ENCODE measurements around the gene UTP3.
"Not testable (repeated sequence)": the region's sequence is repeated elsewhere in the genome, so short reads cannot be mapped to it uniquely, and the experiment has no call there.

UTP3 gene

DNA sequence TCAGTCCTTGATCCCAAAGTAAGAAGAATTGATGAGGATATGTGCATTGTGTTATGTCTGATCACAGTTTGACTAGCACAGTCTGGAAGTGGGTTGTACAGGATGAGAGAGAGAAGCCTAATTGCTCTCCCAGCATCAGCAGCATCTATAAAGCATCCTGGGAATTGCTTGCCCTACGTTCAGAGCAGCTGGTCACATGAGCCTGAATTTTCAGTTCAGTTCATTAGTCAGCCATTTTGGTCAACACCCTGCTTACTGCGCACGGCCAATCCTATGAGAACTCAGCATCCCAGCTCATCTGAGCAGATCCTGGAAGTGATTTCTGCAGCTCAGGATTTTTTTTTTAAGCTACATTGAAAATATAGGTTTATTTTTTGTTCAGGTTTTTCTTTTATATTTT, 33.4 kb downstream of the UTP3 start, which contains the start of gene RUFY3:
Gene RUFY3 (plus strand): TSS at position 218 of the 400 bp plus-strand sequence. CDS start 610 bp downstream, outside the sequence.
- peak; percentile 4 for DNase-seq

DNA sequence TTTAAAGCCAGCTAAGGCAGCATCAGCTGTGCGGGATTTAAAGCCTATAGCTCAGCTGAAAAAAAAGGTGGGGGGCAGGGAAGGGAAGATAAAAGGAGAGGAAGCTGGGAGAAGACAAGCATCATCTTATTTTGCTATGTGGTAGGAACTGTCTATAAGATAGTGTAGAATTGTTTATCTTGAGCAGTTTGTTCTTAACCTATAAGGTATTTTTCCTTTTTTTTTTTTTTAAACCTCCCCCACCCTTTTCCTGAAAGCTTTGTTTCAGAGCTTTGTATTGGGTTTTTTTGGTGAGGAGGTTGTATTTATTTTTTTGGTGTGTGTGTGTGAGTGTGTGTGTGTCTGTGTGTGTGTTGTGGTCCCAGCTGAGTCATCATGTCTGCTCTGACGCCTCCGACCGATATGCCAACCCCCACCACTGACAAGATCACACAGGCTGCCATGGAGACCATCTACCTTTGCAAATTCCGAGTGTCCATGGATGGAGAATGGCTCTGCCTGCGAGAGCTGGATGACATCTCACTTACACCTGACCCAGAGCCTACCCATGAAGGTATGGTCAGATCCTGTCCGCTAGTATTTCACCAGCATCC, 34.0 kb downstream of the UTP3 start:
- no peak for DNase-seq

DNA sequence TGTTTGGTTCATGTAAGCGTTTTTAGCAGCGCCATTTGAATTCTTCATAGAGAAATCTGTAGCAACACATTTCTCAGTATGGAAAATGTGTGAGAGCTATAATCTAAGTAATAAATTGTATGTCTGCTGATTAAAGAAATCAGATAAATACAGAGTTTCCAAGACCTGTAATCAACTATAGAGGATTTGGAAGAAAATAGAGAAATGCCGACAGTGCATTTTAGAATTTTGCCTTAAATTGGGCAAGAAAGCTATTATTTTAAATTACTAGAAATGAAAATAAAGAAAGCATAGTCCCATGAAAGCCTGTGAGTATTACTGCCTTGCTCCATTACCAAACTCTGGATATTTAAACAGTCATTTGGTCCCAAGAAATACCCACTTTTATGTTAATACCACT, 36.1 kb downstream of the UTP3 start:
- no peak for DNase-seq

DNA sequence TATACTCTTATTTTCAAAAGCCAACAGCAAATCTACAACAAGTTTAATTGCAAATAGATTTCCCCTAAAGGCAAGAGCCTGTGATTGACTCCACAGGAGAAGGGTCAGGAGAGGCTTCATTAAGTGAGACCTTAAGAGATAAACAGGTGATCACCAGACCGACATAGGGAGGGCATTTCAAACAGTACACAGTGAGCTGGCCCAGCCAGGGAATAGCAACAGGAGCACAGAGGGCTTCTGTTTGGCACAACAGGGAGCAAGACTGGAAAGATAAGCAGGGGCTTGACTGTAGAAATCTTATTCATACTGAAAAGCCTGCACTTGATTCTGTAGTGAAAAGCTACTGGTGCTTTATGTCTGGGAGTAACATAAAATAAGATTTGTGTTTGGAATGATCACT, 37.3 kb downstream of the UTP3 start:
- DNase-seq, result no peak

DNA sequence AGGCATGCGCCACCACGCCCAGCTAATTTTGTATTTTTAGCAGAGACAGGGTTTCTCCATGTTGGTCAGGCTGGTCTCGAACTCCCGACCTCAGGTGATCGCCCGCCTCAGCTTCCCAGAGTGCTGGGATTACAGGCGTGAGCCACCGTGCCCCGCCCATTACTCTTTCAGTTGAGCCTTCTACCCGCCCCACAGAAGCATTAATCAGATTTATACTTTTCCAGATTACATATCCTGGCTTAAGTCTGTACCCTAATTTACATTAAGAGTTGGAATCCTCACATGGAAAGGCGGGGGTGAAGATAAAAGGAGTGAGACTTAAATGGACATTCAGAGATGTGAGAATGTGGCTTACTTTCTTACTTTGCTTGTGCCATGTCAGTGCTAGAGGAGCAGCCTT, 38.2 kb downstream of the UTP3 start:
- not testable (repeated sequence) for DNase-seq

DNA sequence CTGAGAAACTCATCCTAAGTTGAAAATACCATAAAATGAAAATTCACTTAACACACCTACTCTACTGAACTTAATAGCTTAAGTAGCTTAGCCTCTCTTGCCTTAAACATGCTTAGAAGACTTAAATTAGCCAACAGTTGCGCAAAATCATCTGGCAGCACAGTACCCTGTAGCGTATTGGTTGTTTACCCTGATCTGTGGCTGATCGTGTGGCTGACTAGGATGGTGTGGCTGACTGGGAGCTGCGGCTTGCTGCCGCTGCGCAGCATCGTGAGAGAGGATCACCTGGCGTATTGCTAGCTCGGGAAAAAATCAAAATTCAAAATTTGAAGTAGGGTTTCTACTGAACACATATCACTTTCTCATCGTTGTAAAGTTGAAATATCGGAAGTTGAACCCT, 39.8 kb downstream of the UTP3 start:
- no peak for DNase-seq

DNA sequence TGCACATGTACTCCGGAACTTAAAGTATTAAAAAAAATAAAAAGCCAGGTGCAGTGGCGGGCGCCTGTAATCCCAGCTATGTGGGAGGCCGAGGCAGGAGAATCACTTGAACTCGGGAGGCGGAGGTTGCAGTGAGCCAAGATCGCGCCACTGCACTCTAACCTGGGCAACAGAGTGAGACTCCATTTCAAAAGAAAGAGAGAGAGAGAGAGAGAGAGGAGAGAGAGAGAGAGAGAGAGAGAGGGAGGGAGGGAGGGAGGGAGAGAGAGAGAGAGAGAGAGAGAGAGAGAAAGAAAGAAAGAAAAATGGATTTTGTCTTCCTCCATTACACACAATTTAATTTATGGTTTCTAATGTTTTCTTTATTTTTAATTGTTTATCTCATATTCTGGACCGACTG, 44.5 kb downstream of the UTP3 start:
- not testable (repeated sequence) for DNase-seq

DNA sequence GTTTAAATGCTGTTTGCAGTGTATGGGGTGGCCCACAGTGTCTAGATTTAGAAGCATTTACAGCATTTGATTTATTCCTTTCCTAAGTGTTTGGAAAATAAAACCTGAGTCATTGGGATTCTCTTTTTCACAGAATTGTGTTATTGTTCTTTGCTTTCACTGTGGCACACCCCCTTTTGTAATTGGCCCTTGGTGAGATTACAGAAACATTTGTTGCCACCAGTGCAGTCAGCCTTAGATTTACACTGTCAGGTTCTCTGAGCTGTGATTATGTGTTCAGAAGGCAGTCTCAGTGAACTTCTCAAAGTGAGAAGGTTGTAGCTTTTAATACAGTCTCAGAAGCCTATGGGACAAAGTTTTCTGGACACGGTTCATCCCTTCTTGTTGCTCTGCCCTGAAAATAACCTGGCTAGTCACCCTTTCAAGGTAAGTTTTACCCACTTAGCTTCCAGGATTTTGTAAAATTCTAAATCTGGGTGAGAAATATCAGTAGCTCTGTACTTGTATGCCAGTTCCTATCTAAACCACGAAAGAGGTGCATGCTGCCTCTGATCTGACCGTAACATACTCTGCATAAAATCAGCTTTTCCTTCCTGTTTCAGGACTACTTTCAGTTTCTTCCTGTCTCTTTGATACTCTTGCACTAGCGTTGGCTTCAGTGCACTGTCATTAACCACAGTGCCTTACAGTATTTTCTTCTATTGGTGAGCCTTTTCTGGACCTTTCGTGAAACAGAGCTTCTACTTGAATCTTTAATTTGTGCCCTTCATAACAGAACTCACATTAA, 46.0 kb downstream of the UTP3 start:
- no peak for DNase-seq

DNA sequence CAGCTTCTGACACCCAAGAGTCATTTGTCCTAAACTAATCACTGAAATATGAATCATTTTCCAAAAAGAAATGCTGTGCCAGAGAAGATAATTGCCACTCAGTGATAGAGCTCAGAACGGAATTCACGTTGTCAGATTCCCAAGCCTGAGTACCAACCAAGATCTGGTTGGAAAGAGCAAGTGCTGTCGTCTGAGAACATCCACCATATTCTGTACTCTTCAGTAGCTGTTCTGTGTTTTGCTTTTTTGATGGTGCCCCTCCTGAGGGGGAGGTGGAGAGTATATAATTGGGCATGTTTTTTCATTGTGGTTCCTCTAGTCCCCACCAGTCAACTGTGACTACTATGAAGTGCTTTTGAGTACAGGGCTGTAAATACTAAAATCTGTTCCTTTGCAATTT, 46.6 kb downstream of the UTP3 start:
- no peak for DNase-seq

DNA sequence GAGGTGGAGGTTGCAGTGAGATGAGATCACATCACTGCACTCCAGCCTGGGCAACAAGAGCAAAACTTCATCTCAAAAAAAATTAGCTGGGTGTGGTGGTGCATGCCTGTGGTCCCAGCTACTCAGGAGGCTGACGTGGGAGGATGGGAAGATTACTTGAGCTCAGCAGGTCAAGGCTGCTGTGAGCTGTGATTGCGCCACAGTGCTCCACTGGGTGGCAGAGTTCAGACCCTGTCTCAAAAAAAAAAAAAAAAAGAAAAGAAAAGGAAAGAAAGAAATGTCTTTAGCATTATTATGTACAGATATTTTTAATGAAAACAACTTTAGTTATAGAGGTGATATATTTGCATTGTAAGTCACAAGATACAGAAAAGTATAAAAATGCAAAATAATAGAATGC, 47.6 kb downstream of the UTP3 start:
- DNase-seq, result not testable (repeated sequence)

DNA sequence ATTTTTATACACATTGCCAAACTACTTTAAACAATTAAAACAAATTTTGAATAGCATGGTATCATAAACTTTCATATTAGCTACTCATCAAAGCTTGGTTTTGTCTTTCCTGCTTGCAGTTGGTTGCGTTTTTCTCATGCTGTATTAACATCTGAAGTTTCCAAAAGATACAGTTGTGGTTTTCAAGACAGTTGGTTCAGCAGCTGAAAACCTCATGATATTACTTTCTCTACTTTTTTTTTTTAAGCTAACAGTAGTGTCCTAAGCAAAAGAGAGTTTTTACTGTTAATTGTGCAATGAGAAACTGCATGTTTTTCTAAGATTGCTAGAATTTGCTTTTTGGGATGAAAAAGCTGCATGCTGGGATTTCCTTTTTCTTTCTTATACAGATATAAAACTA, 48.7 kb downstream of the UTP3 start:
- DNase-seq, result no peak

DNA sequence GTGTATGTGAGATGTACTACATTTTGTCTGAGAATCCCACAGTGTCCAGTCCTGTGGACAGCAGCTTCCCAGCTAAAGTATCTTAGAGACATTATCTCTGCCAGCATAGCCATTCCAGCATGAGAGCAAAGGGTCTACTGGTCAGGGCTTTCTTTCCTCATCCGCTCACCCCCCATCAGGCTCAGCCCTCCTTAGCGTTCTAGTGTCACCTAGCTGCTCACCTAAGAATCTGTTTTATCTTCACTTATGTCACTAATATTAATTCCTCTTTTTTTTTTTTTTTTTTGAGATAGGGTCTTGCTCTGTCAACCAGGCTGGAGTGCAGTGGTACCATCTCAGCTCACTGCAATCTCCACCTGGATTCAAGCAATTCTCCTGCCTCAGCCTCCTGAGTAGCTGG, 49.1 kb downstream of the UTP3 start:
- DNase-seq, result no peak

DNA sequence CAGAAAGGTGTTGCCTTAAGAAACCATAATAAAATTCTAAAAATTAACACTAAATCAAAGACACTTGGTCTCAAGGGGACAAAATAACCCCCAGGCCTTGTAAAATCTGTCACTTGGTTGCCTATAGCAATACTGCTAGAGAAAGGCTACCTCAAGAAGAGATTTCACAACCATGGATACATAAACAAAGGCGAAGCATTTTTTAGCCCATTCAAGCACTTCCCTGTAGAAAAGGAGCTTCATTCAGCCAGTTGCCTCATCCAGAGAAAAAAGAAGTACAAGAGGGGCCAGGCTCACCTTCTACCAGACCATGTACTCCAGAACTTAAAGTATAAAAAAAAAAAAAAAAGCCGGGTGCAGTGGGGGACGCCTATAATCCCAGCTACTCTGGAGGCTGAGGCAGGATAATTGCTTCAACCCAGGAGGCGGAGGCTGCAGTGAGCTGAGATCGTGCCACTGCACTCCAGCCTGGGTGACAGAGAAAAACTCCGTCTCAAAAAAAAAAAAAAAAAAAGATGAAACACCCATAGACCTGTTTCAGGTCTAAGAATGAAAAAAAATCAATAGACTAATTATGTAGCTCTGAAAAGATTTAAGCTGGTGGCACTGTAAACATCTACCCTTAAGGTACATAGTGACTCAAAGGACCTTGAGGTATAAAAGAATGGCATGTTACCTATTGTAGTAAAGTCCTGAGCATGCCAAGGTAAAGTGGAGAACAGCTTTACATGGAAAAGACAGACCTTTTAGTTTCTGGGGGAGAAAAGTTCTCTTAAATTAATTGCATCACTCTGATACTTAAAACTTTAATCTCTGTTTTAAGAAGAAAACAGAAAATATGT, 51.4 kb downstream of the UTP3 start:
- no peak for DNase-seq
